ENCODE results near the gene HOXA9. TPM values are rescaled to one million over a fixed set of nuclear protein-coding genes. Genes with fewer than 3 reads are reported as not detected.

The HOXA9 gene
- total RNA-seq, 1 donor from 2014 or later = 9.6 TPM

- no peak for DNase-seq
Observed at GRCh38 chr7:27164367-27165088, 809 bp downstream of the HOXA9 start.

- DNase-seq = no peak
Observed at GRCh38 chr7:27164045-27164366, 1.3 kb downstream of the HOXA9 start.

GRCh38 chr7:27163288-27164044 is 1.9 kb downstream of the HOXA9 start:
- no peak for DNase-seq

GRCh38 chr7:27162561-27163287 is 2.6 kb downstream of the HOXA9 start:
- no peak for DNase-seq

GRCh38 chr7:27161721-27162560 is 3.4 kb downstream of the HOXA9 start:
- DNase-seq = no peak

- DNase-seq = no peak
Observed at GRCh38 chr7:27161214-27161720, 4.1 kb downstream of the HOXA9 start.

GRCh38 chr7:27160546-27161213 is 4.7 kb downstream of the HOXA9 start:
- DNase-seq = peak; percentile 89

GRCh38 chr7:27160145-27160545 is 5.2 kb downstream of the HOXA9 start:
- DNase-seq = no peak

GRCh38 chr7:27159266-27160144 is 5.8 kb downstream of the HOXA9 start:
- no peak for DNase-seq

GRCh38 chr7:27158436-27159265 is 6.7 kb downstream of the HOXA9 start:
- no peak for DNase-seq

- DNase-seq = no peak
Observed at GRCh38 chr7:27157702-27158431, 7.5 kb downstream of the HOXA9 start.

GRCh38 chr7:27156916-27157701 is 8.2 kb downstream of the HOXA9 start:
- DNase-seq = no peak

GRCh38 chr7:27156508-27156898 is 8.8 kb downstream of the HOXA9 start, which contains the start of gene HOXA7:
Gene HOXA7 (minus strand): TSS chr7:27156675. CDS start chr7:27156545, 130 bp downstream.
- no peak for DNase-seq

- DNase-seq = no peak
Observed at GRCh38 chr7:27155816-27156507, 9.4 kb downstream of the HOXA9 start.

GRCh38 chr7:27154901-27155815 is 10.2 kb downstream of the HOXA9 start:
- DNase-seq = no peak

GRCh38 chr7:27154369-27154768 is 11.0 kb downstream of the HOXA9 start:
- DNase-seq = no peak
